ENCODE data around the gene HRAS. TPM values are rescaled to one million over a fixed set of nuclear protein-coding genes. Genes with fewer than 3 reads are reported as not detected.

The HRAS gene
- polyA plus RNA-seq, 3 donors, result 10.1 to 32.9 (median 10.3) TPM

GRCh38 chr11:544817-545166, 9.4 kb upstream of the HRAS start:
- WGBS (ENCODE audit: insufficient coverage), result 91% methylated on average over 5 of the region's 5 CpGs
- intact Hi-C loops (cut with micrococcal nuclease), result no loop called here
- no peak overlapping the region for H3K4me2 ChIP-seq (replicated peaks; ENCODE audit: extremely low read depth, low read length, poor library complexity, severe bottlenecking)
- H3K27me3 ChIP-seq (ENCODE audit: control insufficient read depth in 2 of 2, insufficient read depth in 2 of 2, low read length in 2 of 2), result no peaks in the 10 kb centered on the region
- H3K9me3 Mint-ChIP-seq, result peaks cover 0 to 3% (median 0%) of the 10 kb centered on the region in 7 donors
- no peak for DNase-seq
- no peaks in the 10 kb centered on the region for H4K20me1 ChIP-seq (ENCODE audit: insufficient read depth, low read length)
- H3K27ac ChIP-seq (ENCODE audit: low read depth in 1 of 2, low read length in 2 of 2), result no peak overlapping the region
- no peaks in the 10 kb centered on the region for H3K79me2 ChIP-seq (ENCODE audit: insufficient read depth, low read length)
- H3K9ac ChIP-seq (ENCODE audit: insufficient read depth, low read length, poor library complexity, severe bottlenecking), result no peak overlapping the region
- no peak overlapping the region for H2AFZ ChIP-seq (ENCODE audit: insufficient read depth, low read depth, low read length, poor library complexity, severe bottlenecking)
- H3K36me3 ChIP-seq (replicated peaks in 1 of 2; ENCODE audit: control insufficient read depth in 1 of 2, insufficient read depth in 2 of 2, low read length in 2 of 2), result no peaks in the 10 kb centered on the region
- no peak overlapping the region for H3K4me3 Mint-ChIP-seq
- H3K4me1 ChIP-seq (ENCODE audit: control insufficient read depth in 1 of 2, insufficient read depth in 2 of 2, low read length in 2 of 2), result no peaks in the 10 kb centered on the region
- H3K27ac Mint-ChIP-seq, result no peak overlapping the region
- no peak overlapping the region for H3K4me3 ChIP-seq (replicated peaks in 1 of 3; ENCODE audit: low read depth in 2 of 3, low read length in 3 of 3)
- TF ChIP-seq, protein P1, sequence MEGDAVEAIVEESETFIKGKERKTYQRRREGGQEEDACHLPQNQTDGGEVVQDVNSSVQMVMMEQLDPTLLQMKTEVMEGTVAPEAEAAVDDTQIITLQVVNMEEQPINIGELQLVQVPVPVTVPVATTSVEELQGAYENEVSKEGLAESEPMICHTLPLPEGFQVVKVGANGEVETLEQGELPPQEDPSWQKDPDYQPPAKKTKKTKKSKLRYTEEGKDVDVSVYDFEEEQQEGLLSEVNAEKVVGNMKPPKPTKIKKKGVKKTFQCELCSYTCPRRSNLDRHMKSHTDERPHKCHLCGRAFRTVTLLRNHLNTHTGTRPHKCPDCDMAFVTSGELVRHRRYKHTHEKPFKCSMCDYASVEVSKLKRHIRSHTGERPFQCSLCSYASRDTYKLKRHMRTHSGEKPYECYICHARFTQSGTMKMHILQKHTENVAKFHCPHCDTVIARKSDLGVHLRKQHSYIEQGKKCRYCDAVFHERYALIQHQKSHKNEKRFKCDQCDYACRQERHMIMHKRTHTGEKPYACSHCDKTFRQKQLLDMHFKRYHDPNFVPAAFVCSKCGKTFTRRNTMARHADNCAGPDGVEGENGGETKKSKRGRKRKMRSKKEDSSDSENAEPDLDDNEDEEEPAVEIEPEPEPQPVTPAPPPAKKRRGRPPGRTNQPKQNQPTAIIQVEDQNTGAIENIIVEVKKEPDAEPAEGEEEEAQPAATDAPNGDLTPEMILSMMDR (IDR thresholded peaks at IDR 0.05), result no peak
- H3K9me3 ChIP-seq (replicated peaks in 1 of 2; ENCODE audit: control insufficient read depth in 1 of 2, insufficient read depth in 1 of 2, low read length in 2 of 2), result no peaks in the 10 kb centered on the region
- no peaks in the 10 kb centered on the region for H3K36me3 Mint-ChIP-seq
- peaks cover 0 to 8% (median 7%) of the 10 kb centered on the region in 3 donors for H3K27me3 Mint-ChIP-seq (ENCODE audit: low read depth in 3 of 3)
- no peaks in the 10 kb centered on the region for H3K4me1 Mint-ChIP-seq

GRCh38 chr11:541433-541885, 6.1 kb upstream of the HRAS start:
- WGBS (ENCODE audit: insufficient coverage), result 90% methylated on average over 14 of the region's 20 CpGs
- Mint-ChIP-seq H3K27me3 (ENCODE audit: low read depth in 3 of 3) (peaks cover 11 to 35% (median 21%) of the 10 kb centered on the region in 3 donors), H3K27ac (no peak overlapping the region), H3K4me1 (peaks cover 4% of the 10 kb centered on the region), H3K36me3 (no peaks in the 10 kb centered on the region), H3K4me3 (no peak overlapping the region), H3K9me3 (peaks cover 0 to 4% (median 0%) of the 10 kb centered on the region in 7 donors)
- peaks cover 15 to 16% of the 10 kb centered on the region in 2 donors for H3K4me1 ChIP-seq (ENCODE audit: control insufficient read depth in 1 of 2, insufficient read depth in 2 of 2, low read length in 2 of 2)
- peaks cover 0 to 24% of the 10 kb centered on the region in 2 donors for H3K27me3 ChIP-seq (ENCODE audit: control insufficient read depth in 2 of 2, insufficient read depth in 2 of 2, low read length in 2 of 2)
- H3K4me3 ChIP-seq (replicated peaks in 1 of 3; ENCODE audit: low read depth in 2 of 3, low read length in 3 of 3), result no peak overlapping the region
- H3K4me2 ChIP-seq (replicated peaks; ENCODE audit: extremely low read depth, low read length, poor library complexity, severe bottlenecking), result no peak overlapping the region
- H4K20me1 ChIP-seq (ENCODE audit: insufficient read depth, low read length), result no peaks in the 10 kb centered on the region
- no peak for DNase-seq
- H3K36me3 ChIP-seq (replicated peaks in 1 of 2; ENCODE audit: control insufficient read depth in 1 of 2, insufficient read depth in 2 of 2, low read length in 2 of 2), result no peaks in the 10 kb centered on the region
- no peaks in the 10 kb centered on the region for H3K9me3 ChIP-seq (replicated peaks in 1 of 2; ENCODE audit: control insufficient read depth in 1 of 2, insufficient read depth in 1 of 2, low read length in 2 of 2)
- TF ChIP-seq, protein P1 (IDR thresholded peaks at IDR 0.05), result no peak
- intact Hi-C loops (cut with micrococcal nuclease), result no loop called here
- H3K27ac ChIP-seq (ENCODE audit: low read depth in 1 of 2, low read length in 2 of 2), result no peak overlapping the region
- no peaks in the 10 kb centered on the region for H3K79me2 ChIP-seq (ENCODE audit: insufficient read depth, low read length)
- H3K9ac ChIP-seq (ENCODE audit: insufficient read depth, low read length, poor library complexity, severe bottlenecking), result no peak overlapping the region
- H2AFZ ChIP-seq (ENCODE audit: insufficient read depth, low read depth, low read length, poor library complexity, severe bottlenecking), result no peak overlapping the region

All from CD14-positive monocyte (primary cell).